A549 treated with Mapracorat at 1 μM for 4 hours (cell line): ENCODE data around the gene MDFIC. TPM values are rescaled to one million over a fixed set of nuclear protein-coding genes. Genes with fewer than 3 reads are reported as not detected.

Experiments used
- total RNA-seq: library from RNA; stranded (reverse); fragments of 200-300 nt; extraction: Qiagen RNA extraction; gene quantifications from 5 replicates; pipeline ENCODE4 v1.2.3, GENCODE V29; 2022

The MDFIC gene
- total RNA-seq: 16.7 to 25.0 TPM (median 22.4 TPM) in 5 replicates

DNA sequence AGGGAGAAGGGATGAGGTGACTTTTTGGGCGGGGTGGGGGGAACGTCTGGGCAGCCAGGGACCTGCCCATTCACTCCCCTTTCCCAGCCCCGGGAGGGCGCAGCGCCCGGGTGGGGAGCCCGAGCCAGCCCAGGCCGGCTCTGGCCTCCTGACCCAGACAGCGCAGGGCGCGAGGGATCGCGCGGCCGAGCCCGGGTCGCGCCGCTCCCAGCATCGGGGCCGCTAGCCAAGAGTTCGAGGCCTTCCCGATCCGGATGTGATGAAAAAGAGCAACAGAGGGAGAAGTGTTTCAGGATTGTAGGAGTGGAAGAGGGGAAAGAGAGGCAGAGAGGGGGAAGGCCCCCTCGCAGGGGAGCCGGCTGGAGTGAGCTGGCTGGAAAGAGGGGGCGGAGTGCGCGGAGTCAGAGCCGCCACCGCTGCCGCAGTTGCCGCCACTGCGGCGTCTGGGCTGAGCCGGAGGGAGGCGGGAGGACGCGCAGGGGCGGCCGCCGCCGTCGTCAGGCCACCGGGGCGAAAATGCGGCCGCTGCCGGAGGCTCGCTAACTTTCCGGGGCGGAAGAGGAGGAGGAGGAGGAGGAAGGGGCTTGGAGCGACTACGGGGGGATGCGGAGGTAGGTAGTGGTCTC is at the start of gene MDFIC:
Gene MDFIC (plus strand): TSS at position 69 of the 626 bp plus-strand sequence. CDS start 940 bp downstream, outside the sequence.

